CD14-positive monocyte (primary cell): ENCODE results near the gene PDZRN3. TPM values are rescaled to one million over a fixed set of nuclear protein-coding genes. Genes with fewer than 3 reads are reported as not detected.

ENCODE experiments used
- DNase-seq, 3 donors: peaks; one replicate each; pipeline ENCODE4 v3.0.0-alpha.2; 2011 to 2022
- H2AFZ ChIP-seq: 2 replicates; pipeline ENCODE4 v1.6.0; 2012; ENCODE audit warnings: mild to moderate bottlenecking, low read depth, low read length, inconsistent platforms; ENCODE audit not compliant: insufficient read depth, poor library complexity, severe bottlenecking
- H3K27ac ChIP-seq, 2 donors: 1 replicate in 1 of 2; 2 replicates in 1 of 2; pipeline ENCODE4 v1.5.1; 2012 to 2013; ENCODE audit warnings: low read length in 2 of 2, control low read depth in 1 of 2, inconsistent platforms in 1 of 2, low read depth in 1 of 2, mild to moderate bottlenecking in 1 of 2
- H3K27me3 ChIP-seq, 2 donors: one replicate each; pipeline versions ENCODE4 v1.6.0 to v1.6.1; 2011 to 2013; ENCODE audit warnings: low read length in 2 of 2; ENCODE audit not compliant: control insufficient read depth in 2 of 2, insufficient read depth in 2 of 2
- H3K36me3 ChIP-seq, 2 donors: replicated peaks in 1 of 2; 1 replicate in 1 of 2; 2 replicates in 1 of 2; pipeline versions ENCODE4 v1.5.1 to v1.6.1; 2012 to 2013; ENCODE audit warnings: low read length in 2 of 2, control low read depth in 1 of 2, inconsistent platforms in 1 of 2, mild to moderate bottlenecking in 1 of 2; ENCODE audit not compliant: insufficient read depth in 2 of 2, control insufficient read depth in 1 of 2
- H3K4me1 ChIP-seq, 2 donors: 1 replicate in 1 of 2; 2 replicates in 1 of 2; pipeline versions ENCODE4 v1.5.1 to v1.6.1; 2012 to 2013; ENCODE audit warnings: low read length in 2 of 2, control low read depth in 1 of 2, inconsistent platforms in 1 of 2, mild to moderate bottlenecking in 1 of 2, moderate library complexity in 1 of 2; ENCODE audit not compliant: insufficient read depth in 2 of 2, control insufficient read depth in 1 of 2
- H3K4me2 ChIP-seq: replicated peaks from 2 replicates; pipeline ENCODE3; 2012; ENCODE audit warnings: low read length, moderate library complexity, mild to moderate bottlenecking; ENCODE audit not compliant: poor library complexity, severe bottlenecking; ENCODE audit errors: extremely low read depth
- H3K4me3 ChIP-seq, 3 experiments: fragments of 200-600 bp in 1 of 3; sonication (generic) in 1 of 3; replicated peaks in 1 of 3; 1 replicate in 2 of 3; 2 replicates in 1 of 3; pipeline ENCODE4 v1.5.1; 2011 to 2013; ENCODE audit warnings: low read length in 3 of 3, mild to moderate bottlenecking in 3 of 3, control low read depth in 2 of 3, low read depth in 2 of 3, inconsistent platforms in 1 of 3, moderate library complexity in 1 of 3
- H3K79me2 ChIP-seq: 2 replicates; pipeline ENCODE4 v1.6.0; 2012; ENCODE audit warnings: mild to moderate bottlenecking, control low read depth, inconsistent platforms, low read length, moderate library complexity; ENCODE audit not compliant: insufficient read depth
- H3K9ac ChIP-seq: 2 replicates; pipeline ENCODE4 v1.6.0; 2017; ENCODE audit warnings: low read length, mild to moderate bottlenecking; ENCODE audit not compliant: insufficient read depth, poor library complexity, severe bottlenecking
- H3K9me3 ChIP-seq, 2 donors: replicated peaks in 1 of 2; 1 replicate in 1 of 2; 2 replicates in 1 of 2; pipeline versions ENCODE4 v1.5.1 to v1.6.1; 2012 to 2013; ENCODE audit warnings: low read length in 2 of 2, control low read depth in 1 of 2; ENCODE audit not compliant: control insufficient read depth in 1 of 2, insufficient read depth in 1 of 2
- H4K20me1 ChIP-seq: 2 replicates; pipeline ENCODE4 v1.6.0; 2012; ENCODE audit warnings: mild to moderate bottlenecking, low read length, control low read depth, moderate library complexity; ENCODE audit not compliant: insufficient read depth
- H3K27ac Mint-ChIP-seq, 7 donors: one replicate each; pipeline ENCODE4 v1.8.0; 2020; ENCODE audit warnings: mild to moderate bottlenecking in 7 of 7, mixed read lengths in 7 of 7, moderate library complexity in 6 of 7, inconsistent platforms in 2 of 7
- H3K27me3 Mint-ChIP-seq, 3 donors: one replicate each; pipeline ENCODE4 v1.8.0; 2021 to 2022; ENCODE audit warnings: low read depth in 3 of 3, mild to moderate bottlenecking in 3 of 3, mixed read lengths in 3 of 3, moderate library complexity in 3 of 3, inconsistent platforms in 1 of 3
- H3K36me3 Mint-ChIP-seq, 2 donors: one replicate each; pipeline ENCODE4 v1.8.0; 2020; ENCODE audit warnings: mixed read lengths in 2 of 2, inconsistent platforms in 1 of 2, mild to moderate bottlenecking in 1 of 2
- H3K4me1 Mint-ChIP-seq: one replicate; pipeline ENCODE4 v1.8.0; 2020; ENCODE audit warnings: mild to moderate bottlenecking, mixed read lengths
- H3K4me3 Mint-ChIP-seq, 2 donors: one replicate each; pipeline ENCODE4 v1.8.0; 2020; ENCODE audit warnings: mild to moderate bottlenecking in 2 of 2, mixed read lengths in 2 of 2, moderate library complexity in 1 of 2
- H3K9me3 Mint-ChIP-seq, 7 donors: one replicate each; pipeline ENCODE4 v1.8.0; 2020 to 2022; ENCODE audit warnings: mixed read lengths in 7 of 7, mild to moderate bottlenecking in 6 of 7, moderate library complexity in 6 of 7, inconsistent platforms in 2 of 7
- CTCF ChIP-seq: fragments of 200-600 bp; IDR thresholded peaks from one replicate; pipeline ENCODE4 v1.8.0; 2022; ENCODE audit warnings: antibody characterized with exemption, mild to moderate bottlenecking
- WGBS: methylation state at CpG from one replicate; pipeline ENCODE4 v1.1.5; 2013; ENCODE audit warnings: missing lambda C conversion rate; ENCODE audit not compliant: insufficient coverage; 5-methylcytosine and 5-hydroxymethylcytosine counted together
- intact Hi-C, 2 donors: fragments of 100-400 bp; cut with micrococcal nuclease; formaldehyde crosslinking; loops; one replicate each; pipeline versions ENCODE4 v1.15.0 to v1.15.1; 2023
- polyA minus RNA-seq: library from RNA; depleted of rRNA, polyadenylated mRNA; stranded (reverse); fragments of >200 nt; gene quantifications from 2 replicates; pipeline ENCODE4 v1.2.3, GENCODE V29; 2012
- polyA plus RNA-seq, 3 donors: library from polyadenylated mRNA; depleted of rRNA in 1 of 3; unstranded in 2 of 3; stranded (reverse) in 1 of 3; fragments of 300-500 nt in 2 of 3; fragments of >200 nt in 1 of 3; fragmentation: Illumina TruSeq in 2 of 3; gene quantifications; 1 replicate in 2 of 3; 2 replicates in 1 of 3; pipeline ENCODE4 v1.2.3, GENCODE V29; 2012 to 2021
- total RNA-seq, 12 experiments: library from RNA in 1 of 12; stranded (reverse) in 1 of 12; fragments of 120-200 nt in 1 of 12; gene quantifications; one replicate each; pipeline ENCODE4 v1.2.4 and lab custom pipeline; 2013 to 2026; ENCODE audit warnings: mixed read lengths in 6 of 12, inconsistent platforms in 1 of 12

Gene PDZRN3
- total RNA-seq (2013), result 0.19 TPM
- polyA plus RNA-seq (not detected), polyA minus RNA-seq (not detected in 2 replicates), total RNA-seq (lab: John Stamatoyannopoulos, UW) (0 to 3.0 (median 0.08) reads per million in 11 experiments)

GRCh38 chr3:73624821-73625665, at the start of gene PDZRN3:
Gene PDZRN3, minus strand, starts transcription at chr3:73624941.
- Histone ChIP-seq H3K79me2 (no peaks in the 10 kb centered on the region), H3K27me3 (peaks cover 15 to 22% of the 10 kb centered on the region in 2 donors), H3K9me3 (no peaks in the 10 kb centered on the region), H3K4me2 (no peak within 1 kb of the TSS), H3K27ac (no peak within 1 kb of the TSS), H4K20me1 (no peaks in the 10 kb centered on the region), H3K4me1 (no peaks in the 10 kb centered on the region), H3K9ac (no peak within 1 kb of the TSS), H2AFZ (no peak within 1 kb of the TSS), H3K4me3 (no peak within 1 kb of the TSS), H3K36me3 (no peaks in the 10 kb centered on the region)
- peaks cover 14 to 37% (median 27%) of the 10 kb centered on the region in 3 donors for H3K27me3 Mint-ChIP-seq
- H3K27ac Mint-ChIP-seq, result no peak within 1 kb of the TSS
- peaks cover 0 to 6% (median 0%) of the 10 kb centered on the region in 7 donors for H3K9me3 Mint-ChIP-seq
- WGBS, result 4% methylated on average over 43 of the region's 55 CpGs
- H3K4me1 Mint-ChIP-seq, result no peaks in the 10 kb centered on the region
- peak within 1 kb of the TSS in 1 of 2 donors; percentile 69 for H3K4me3 Mint-ChIP-seq
- intact Hi-C loops, result no loop called here
- no peak for TF ChIP-seq CTCF
- H3K36me3 Mint-ChIP-seq, result no peaks in the 10 kb centered on the region
- DNase-seq, result no peak

GRCh38 chr3:73674280-73674679, 49.5 kb upstream of the PDZRN3 start:
- H3K4me3 Mint-ChIP-seq, result no peak overlapping the region
- no peak overlapping the region for H3K4me2 ChIP-seq
- H3K36me3 Mint-ChIP-seq, result no peaks in the 10 kb centered on the region
- H3K9me3 Mint-ChIP-seq, result peaks cover 0 to 5% (median 2%) of the 10 kb centered on the region in 7 donors
- H3K27me3 ChIP-seq, result no peaks in the 10 kb centered on the region
- H3K9me3 ChIP-seq, result no peaks in the 10 kb centered on the region
- H3K4me1 ChIP-seq, result no peaks in the 10 kb centered on the region
- H3K27me3 Mint-ChIP-seq, result peaks cover 0 to 1% (median 0%) of the 10 kb centered on the region in 3 donors
- H3K9ac ChIP-seq, result no peak overlapping the region
- no peak for DNase-seq
- no peaks in the 10 kb centered on the region for H3K36me3 ChIP-seq
- no peak overlapping the region for H2AFZ ChIP-seq
- no peak for TF ChIP-seq CTCF
- no peaks in the 10 kb centered on the region for H3K4me1 Mint-ChIP-seq
- H3K79me2 ChIP-seq, result no peaks in the 10 kb centered on the region
- H4K20me1 ChIP-seq, result no peaks in the 10 kb centered on the region
- H3K4me3 ChIP-seq, result no peak overlapping the region
- intact Hi-C loops, result no loop called here
- WGBS, result no CpG with 5 or more reads among the region's 5 CpGs
- no peak overlapping the region for H3K27ac ChIP-seq
- no peak overlapping the region for H3K27ac Mint-ChIP-seq
